ENCODE results near the gene ZNF700.

DNA sequence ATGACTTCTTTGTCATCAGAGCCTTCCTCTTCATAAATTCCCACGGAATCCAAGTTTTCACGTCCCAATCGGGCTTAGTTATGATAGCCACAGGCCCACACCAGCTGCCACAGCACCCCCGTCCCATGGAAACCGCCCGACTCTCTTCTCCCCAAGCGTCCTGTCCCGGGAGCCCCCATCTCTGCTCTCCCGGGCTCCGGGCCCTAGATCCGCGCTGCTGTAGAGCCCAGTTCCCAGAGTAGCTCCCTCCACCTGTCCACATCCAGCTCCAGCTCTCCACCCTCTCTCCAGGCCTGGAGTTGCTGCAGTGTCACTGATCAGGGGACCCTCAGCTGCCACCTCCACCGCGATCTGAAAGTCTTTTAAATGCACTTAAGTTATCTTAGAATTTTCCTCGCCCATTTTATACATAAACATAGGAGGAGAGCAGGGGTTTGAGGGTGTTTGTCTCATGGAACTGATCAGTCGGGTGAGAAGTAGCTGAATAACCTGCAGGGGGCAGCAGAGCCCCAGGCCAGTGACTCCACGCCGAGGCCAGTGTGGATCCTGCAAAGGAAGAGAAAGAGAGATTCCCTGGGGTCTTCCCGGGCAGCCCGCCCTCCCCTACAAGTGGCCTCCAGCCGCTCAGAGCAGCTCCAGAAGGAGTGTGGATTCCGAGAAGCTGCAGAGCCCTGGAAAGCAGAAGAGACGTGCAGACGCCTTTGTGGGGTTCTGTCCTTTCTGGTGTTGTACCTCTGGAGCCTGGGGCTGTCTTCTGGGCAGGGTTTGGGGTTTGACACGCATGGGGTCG is 38.9 kb downstream of the ZNF700 start:
- TF ChIP-seq REST (tag by site-specific recombination; IDR thresholded peaks at IDR 0.05), result no peak
- TF ChIP-seq, protein P1, sequence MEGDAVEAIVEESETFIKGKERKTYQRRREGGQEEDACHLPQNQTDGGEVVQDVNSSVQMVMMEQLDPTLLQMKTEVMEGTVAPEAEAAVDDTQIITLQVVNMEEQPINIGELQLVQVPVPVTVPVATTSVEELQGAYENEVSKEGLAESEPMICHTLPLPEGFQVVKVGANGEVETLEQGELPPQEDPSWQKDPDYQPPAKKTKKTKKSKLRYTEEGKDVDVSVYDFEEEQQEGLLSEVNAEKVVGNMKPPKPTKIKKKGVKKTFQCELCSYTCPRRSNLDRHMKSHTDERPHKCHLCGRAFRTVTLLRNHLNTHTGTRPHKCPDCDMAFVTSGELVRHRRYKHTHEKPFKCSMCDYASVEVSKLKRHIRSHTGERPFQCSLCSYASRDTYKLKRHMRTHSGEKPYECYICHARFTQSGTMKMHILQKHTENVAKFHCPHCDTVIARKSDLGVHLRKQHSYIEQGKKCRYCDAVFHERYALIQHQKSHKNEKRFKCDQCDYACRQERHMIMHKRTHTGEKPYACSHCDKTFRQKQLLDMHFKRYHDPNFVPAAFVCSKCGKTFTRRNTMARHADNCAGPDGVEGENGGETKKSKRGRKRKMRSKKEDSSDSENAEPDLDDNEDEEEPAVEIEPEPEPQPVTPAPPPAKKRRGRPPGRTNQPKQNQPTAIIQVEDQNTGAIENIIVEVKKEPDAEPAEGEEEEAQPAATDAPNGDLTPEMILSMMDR (tag by site-specific recombination; IDR thresholded peaks at IDR 0.05), result no peak
- TF ChIP-seq ZNF16 (tag by site-specific recombination; IDR thresholded peaks at IDR 0.05; ENCODE audit: low read depth), result no peak
- TF ChIP-seq SETDB1 (IDR thresholded peaks at IDR 0.05; ENCODE audit: insufficient read length, low read length), result no peak
- TF ChIP-seq ZNF274 (IDR thresholded peaks at IDR 0.05; ENCODE audit: low read length), result no peak
- TF ChIP-seq ZNF274 (tag by site-specific recombination; IDR thresholded peaks at IDR 0.05; ENCODE audit: borderline replicate concordance), result no peak
- TF ChIP-seq ZBTB26 (tag by site-specific recombination; optimal IDR thresholded peaks at IDR 0.05), result no peak
- TF ChIP-seq HOXA7 (CRISPR knock-in tag; IDR thresholded peaks at IDR 0.05; ENCODE audit: borderline replicate concordance), result no peak
- TF ChIP-seq ZNF23 (tag by site-specific recombination; IDR thresholded peaks at IDR 0.05; ENCODE audit: borderline replicate concordance), result no peak
- TF ChIP-seq ZNF629 (tag by site-specific recombination; IDR thresholded peaks at IDR 0.05), result no peak
- TF ChIP-seq SP7 (tag by site-specific recombination; IDR thresholded peaks at IDR 0.05), result no peak
- TF ChIP-seq ZNF624 (tag by site-specific recombination; IDR thresholded peaks at IDR 0.05), result no peak
- no peak for TF ChIP-seq ZBTB21 (tag by site-specific recombination; IDR thresholded peaks at IDR 0.05)
- no peak for TF ChIP-seq IKZF3 (tag by site-specific recombination; IDR thresholded peaks at IDR 0.05)
